AG04449 (cell line): ENCODE measurements around the gene NABP2.

Experiments used
- CTCF ChIA-PET: fragments of 350-600 bp; formaldehyde crosslinking; extraction: SDS; loops from one replicate; lab custom pipeline; 2021; ENCODE audit warnings: antibody characterized with exemption; lab: Yijun Ruan, JAX
- POLR2A ChIA-PET: fragments of 400-600, 350-600 bp; formaldehyde crosslinking; extraction: SDS; loops from one replicate; lab custom pipeline; 2020; ENCODE audit warnings: antibody characterized with exemption, inconsistent platforms; lab: Yijun Ruan, JAX
- DNase-seq: peaks from one replicate; pipeline ENCODE4 v3.0.0-alpha.2; 2010; ENCODE audit warnings: low read depth, low spot score
- H3K4me3 ChIP-seq: 2 replicates; pipeline ENCODE4 v1.5.1; 2011; ENCODE audit warnings: low read depth, mild to moderate bottlenecking, control low read depth, low read length
- TF ChIP-seq, protein P1 (sequence below): IDR thresholded peaks from one replicate; pipeline ENCODE4 v1.5.1; 2011; ENCODE audit warnings: mild to moderate bottlenecking, moderate library complexity, low read length, control low read depth, inconsistent platforms; ENCODE audit not compliant: insufficient read depth; ENCODE audit errors: missing control alignments

NABP2 gene

DNA sequence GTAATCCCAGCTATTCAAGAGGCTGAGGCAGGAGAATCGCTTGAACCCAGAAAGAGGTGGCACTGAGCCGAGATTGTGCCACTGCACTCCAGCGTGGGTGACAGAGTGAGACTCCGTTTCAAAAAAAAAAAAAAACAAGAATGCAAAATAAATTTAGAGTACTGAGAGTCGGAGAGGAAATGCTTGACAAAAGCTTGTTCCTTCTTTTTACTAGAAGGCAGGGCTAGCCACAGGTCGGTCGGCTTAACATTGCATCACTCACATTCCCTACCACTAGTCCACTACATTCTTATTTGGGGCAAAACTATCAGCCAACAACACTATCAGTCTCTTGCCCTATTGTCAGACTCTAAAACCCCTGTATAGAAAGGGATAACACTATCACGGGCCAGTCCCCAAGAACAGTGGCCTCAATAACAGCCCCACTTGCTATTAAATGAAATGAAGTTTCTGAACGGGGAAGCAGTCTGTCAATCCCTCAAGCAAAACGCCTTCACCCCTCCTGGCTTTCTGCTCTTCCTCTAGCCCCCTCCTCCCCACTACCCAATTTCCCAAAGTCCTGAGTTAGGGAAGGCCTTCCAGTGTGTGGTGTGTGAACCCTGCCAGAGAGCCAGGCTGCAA, 3.4 kb upstream of the NABP2 start:
- POLR2A ChIA-PET = interaction anchor here (0.6 to 3.2 kb wide), 14 partner anchors 8 to 102 kb away, joined by 3 to 49 read pairs (median 6); partner anchors contain the start of genes ANKRD52, CNPY2, MYL6 and SMARCC2
- peak overlapping the region; percentile 85 for H3K4me3 ChIP-seq
- CTCF ChIA-PET = interaction anchor here (0.8 to 4.4 kb wide), 10 partner anchors 9 to 482 kb away, joined by 3 to 145 read pairs (median 26); partner anchors contain the start of genes COQ10A, SMARCC2 and ZC3H10
- peak; percentile 10 for DNase-seq
- TF ChIP-seq, protein P1, sequence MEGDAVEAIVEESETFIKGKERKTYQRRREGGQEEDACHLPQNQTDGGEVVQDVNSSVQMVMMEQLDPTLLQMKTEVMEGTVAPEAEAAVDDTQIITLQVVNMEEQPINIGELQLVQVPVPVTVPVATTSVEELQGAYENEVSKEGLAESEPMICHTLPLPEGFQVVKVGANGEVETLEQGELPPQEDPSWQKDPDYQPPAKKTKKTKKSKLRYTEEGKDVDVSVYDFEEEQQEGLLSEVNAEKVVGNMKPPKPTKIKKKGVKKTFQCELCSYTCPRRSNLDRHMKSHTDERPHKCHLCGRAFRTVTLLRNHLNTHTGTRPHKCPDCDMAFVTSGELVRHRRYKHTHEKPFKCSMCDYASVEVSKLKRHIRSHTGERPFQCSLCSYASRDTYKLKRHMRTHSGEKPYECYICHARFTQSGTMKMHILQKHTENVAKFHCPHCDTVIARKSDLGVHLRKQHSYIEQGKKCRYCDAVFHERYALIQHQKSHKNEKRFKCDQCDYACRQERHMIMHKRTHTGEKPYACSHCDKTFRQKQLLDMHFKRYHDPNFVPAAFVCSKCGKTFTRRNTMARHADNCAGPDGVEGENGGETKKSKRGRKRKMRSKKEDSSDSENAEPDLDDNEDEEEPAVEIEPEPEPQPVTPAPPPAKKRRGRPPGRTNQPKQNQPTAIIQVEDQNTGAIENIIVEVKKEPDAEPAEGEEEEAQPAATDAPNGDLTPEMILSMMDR = no peak

DNA sequence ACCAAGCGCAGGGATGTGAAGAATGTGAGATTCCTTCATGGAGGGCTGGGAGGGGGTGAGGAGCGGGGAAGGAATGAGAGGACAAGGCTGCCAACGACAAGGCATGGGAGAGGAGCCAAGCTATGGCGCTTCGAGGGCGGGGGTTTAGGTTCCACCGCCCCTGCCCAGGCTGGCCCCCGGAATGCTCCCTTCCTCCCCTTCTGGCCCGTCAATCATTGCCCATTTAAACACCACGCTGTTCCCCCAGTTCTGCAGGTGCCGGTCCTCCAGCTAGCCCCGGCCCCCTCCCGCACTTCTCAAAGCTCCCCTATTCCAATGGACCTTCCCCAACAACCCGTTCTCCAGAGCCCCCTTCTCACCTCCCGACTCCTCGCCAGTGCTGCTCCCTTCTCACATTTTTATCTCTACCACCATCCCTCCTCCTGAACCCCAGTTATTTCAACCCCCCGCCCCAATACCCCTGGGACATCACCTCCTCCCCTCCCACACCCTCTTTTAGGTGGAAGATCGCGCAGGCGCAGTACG, 2.8 kb upstream of the NABP2 start:
- TF ChIP-seq, protein P1 = no peak
- POLR2A ChIA-PET = interaction anchor here (0.6 to 3.2 kb wide), 25 partner anchors 7 to 176 kb away, joined by 3 to 49 read pairs (median 6); partner anchors contain the start of genes ANKRD52, CNPY2, ESYT1 and MYL6
- CTCF ChIA-PET = interaction anchor here (1.1 to 4.4 kb wide), 23 partner anchors 9 to 483 kb away, joined by 3 to 145 read pairs (median 13); partner anchors contain the start of genes ANKRD52, COQ10A, ESYT1 and SMARCC2
- peak; percentile 57 for DNase-seq
- peak overlapping the region; percentile 85 for H3K4me3 ChIP-seq

DNA sequence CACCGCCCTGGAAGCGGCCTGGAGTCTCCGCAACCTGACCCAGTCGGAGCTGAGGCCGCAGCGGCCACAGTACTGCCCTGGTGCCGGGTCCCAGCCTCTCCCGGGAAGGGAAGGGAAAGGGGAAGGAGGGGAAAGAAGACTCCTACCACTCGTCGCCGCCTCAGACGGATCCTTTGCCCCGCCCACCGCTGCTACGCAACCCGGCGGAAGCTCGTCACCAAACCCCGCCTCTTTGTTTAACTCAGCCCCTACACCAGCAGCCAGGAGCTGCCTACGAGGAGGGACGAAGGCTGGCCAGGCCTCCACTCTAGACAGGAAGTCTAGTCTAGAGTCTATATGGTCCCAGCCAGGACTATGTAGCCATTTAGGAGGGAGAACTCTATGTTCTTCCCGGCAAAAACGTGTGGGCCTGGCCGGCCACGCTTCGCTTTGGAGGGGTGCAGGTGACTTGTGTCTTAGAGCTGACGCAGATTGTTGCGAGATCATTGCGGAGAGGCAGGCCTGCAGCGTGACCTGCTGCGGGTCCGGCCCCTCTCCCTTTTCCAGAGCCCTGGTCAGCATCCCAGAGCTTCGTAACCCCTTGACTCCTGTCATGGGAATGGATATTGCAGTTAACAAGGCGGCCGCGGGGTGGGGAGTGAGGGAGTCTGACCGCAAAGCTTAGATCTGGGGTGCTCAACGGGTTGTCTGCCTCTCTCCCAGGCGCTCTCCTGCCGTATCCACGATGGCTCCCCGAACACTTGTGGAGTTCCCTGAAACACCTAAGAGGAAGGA, 2.2 kb upstream of the NABP2 start, which contains the start of gene RNF41:
RNF41 (minus strand) TSS at position 166 of the 774 bp plus-strand sequence. CDS start 7,875 bp downstream, outside the sequence.
- DNase-seq = peak; percentile 91
- TF ChIP-seq, protein P1 = no peak
- peak within 1 kb of the TSS; percentile 85 for H3K4me3 ChIP-seq
- POLR2A ChIA-PET = interaction anchor here (0.6 to 3.2 kb wide), 24 partner anchors 9 to 177 kb away, joined by 3 to 49 read pairs (median 6); partner anchors contain the start of genes ANKRD52, CNPY2, ESYT1 and MYL6
- CTCF ChIA-PET = interaction anchor here (0.7 to 4.4 kb wide), 27 partner anchors 9 to 484 kb away, joined by 3 to 145 read pairs (median 10); partner anchors contain the start of genes ANKRD52, COQ10A, ESYT1 and SMARCC2

DNA sequence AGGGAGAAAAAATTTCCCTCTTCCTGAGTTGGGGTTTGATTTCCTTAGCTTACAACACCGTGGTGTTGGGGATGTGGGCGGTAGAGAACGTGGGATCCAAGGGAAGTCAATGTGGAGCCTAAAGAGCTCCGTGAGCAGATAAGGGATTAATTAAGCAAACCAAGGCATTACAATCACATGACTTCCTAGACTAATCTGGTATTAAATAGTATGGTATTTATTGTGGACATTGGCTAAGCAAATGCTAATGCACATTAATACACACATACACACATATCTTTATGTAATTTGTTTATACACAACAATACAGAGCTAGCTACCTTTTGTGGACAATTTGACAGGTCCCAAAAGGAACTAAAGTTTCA, 1.6 kb upstream of the NABP2 start:
- H3K4me3 ChIP-seq = peak overlapping the region; percentile 85
- TF ChIP-seq, protein P1 = no peak
- DNase-seq = no peak
- CTCF ChIA-PET = interaction anchor here (0.6 to 4.4 kb wide), 27 partner anchors 8 to 840 kb away, joined by 3 to 145 read pairs (median 10); partner anchors contain the start of genes ANKRD52, COQ10A, ESYT1 and SMARCC2
- POLR2A ChIA-PET = interaction anchor here (0.9 to 3.2 kb wide), 14 partner anchors 14 to 104 kb away, joined by 3 to 49 read pairs (median 8); partner anchors contain the start of genes ANKRD52, ESYT1, SMARCC2 and ZC3H10

DNA sequence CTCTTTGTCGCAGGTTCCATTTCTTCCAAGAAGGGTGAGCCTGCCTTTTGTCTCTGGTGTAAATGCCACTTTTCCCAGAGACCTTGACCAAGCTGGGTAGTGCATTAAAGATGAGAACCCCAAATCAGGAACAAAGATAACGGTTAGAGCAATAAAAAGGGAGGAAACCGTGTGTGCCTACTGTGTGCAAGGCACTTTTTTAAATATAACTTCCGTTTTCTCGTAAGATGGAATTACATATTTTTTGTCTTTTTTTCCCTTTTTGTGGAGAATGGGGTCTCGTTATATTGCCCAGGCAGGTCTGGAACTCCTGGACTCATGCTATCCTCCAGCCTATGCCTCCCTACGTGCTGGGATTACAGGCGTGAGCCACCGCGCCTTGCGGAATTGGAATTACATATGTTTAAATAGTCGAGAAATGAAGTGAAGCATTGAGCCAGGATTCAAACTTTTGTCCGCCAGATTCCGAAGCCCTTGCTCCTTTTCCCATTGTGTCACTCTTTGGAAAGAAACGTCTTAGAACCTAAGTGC, 506 bp upstream of the NABP2 start:
- TF ChIP-seq, protein P1 = no peak
- POLR2A ChIA-PET = no interaction called here
- CTCF ChIA-PET = interaction anchor here (0.9 to 4.4 kb wide), 13 partner anchors 10 to 104 kb away, joined by 4 to 145 read pairs (median 24); partner anchors contain the start of genes COQ10A, SMARCC2 and ZC3H10
- DNase-seq = no peak
- peak overlapping the region; percentile 25 for H3K4me3 ChIP-seq
